ENCODE measurements around the gene OR13C5.
A peak's percentile ranks its signal among the peaks of the same experiment; 100 is the strongest.
"Not testable (repeated sequence)": the region's sequence is repeated elsewhere in the genome, so short reads cannot be mapped to it uniquely, and the experiment has no call there.

OR13C5 gene, protein sequence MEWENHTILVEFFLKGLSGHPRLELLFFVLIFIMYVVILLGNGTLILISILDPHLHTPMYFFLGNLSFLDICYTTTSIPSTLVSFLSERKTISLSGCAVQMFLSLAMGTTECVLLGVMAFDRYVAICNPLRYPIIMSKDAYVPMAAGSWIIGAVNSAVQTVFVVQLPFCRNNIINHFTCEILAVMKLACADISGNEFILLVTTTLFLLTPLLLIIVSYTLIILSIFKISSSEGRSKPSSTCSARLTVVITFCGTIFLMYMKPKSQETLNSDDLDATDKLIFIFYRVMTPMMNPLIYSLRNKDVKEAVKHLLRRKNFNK

DNA sequence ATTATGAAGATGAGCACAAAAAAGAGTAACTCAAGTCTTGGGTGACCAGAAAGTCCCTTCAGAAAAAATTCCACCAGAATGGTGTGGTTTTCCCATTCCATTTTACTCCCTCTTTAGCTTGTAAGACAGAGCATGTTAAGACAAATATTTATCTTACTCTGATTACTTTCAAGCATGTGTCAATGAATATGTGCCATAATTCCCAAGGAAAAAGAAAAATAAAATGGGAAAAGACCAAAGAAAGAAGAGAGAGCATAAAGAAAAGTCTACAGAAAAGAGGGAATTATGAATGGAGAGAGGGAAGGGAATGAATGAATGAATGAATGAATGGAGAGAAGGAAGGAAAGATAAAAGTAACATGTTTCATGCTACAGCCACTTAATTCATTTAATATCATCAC is at the start of gene OR13C5:
TSS of gene OR13C5 (minus strand) at position 101 of the 400 bp plus-strand sequence. CDS start at position 101, 0 bp downstream.
- not testable (repeated sequence) for DNase-seq (ENCODE audit: low read depth)

DNA sequence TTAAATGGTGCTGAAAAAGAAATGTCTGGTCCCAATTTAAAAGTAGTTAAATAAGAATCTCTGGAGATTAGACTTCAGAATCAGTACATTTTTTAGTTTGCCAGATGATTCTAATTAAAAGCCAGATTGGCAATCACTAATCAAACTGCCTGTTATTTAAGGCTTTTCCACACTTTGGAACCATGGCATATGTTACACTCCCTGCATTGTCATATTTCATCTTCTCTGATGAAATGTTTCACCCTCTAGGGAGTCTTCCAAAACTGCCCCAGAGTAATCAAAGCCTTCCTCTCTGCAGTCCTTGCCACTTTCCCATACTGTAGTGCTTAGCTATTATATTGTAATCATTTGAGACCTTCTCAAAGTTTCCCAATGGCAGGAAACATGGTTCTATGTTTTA is 36.2 kb upstream of the OR13C5 start:
- DNase-seq (ENCODE audit: low read depth) = no peak

DNA sequence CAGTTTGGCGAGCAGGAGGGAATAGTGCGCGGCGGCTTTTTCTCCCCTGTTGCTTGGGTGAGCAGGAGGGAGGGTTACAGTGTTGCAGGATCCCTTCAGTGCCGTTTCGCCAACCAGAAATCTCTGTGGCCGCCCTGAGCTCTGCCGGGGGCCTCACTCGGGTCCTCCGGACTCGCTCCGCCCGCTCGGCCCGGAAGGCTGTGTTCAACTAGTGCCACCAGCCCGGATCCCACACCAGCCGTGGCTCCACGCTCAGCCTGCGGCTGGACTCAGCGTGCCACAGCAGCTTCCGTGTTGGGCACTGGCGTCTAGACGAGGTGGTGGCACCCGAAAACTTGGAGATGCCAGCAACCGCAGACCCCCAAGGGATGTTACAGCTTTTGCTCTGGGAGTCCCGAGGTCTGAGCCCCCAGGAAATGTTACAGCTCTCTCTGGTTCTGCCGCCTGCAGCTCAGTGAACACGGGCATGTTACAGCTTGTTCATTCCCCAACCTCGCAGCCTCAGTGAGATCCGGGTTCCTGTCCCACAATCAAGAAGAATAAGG is 34.8 kb upstream of the OR13C5 start:
- no peak for DNase-seq (ENCODE audit: low read depth)

DNA sequence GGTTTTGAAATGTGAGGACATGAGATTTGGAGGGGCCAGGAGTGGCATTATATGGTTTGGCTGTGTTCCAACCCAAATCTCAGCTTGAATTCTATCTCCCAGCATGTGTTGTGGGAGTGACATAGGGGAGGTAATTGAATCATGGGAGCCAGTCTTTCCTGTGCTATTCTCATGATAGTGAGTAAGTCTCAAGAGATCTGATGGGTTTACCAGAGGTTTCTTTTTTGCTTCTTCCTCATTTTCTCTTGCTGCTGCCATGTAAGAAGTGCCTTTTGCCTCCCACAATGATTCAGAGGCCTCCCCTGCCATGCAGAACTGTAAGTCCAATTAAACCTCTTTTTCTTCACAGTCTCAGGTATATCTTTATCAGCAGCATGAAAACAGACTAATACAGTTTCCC is 26.8 kb upstream of the OR13C5 start:
- not testable (repeated sequence) for DNase-seq (ENCODE audit: low read depth)

DNA sequence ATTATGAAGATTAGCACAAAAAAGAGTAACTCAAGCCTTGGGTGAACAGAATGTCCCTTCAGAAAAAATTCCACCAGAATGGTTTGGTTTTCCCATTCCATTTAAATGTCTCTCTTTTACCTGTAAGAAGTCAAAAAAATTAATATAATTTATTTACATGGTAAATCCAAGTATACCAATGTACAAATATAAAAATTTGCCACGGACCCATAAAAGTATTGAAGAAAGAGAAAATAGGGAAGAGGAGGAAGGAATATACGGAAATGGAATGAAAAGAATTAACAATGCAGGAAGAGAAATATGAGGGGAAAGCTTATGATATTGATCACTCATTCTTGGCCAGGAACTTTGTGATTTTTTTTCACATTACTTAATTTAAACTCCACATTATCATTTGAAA is 18.9 kb upstream of the OR13C5 start, which contains the start of gene OR13C9:
TSS of gene OR13C9 (minus strand) at position 101 of the 400 bp plus-strand sequence. CDS start at position 101, 0 bp downstream.
- no peak for DNase-seq (ENCODE audit: low read depth)

DNA sequence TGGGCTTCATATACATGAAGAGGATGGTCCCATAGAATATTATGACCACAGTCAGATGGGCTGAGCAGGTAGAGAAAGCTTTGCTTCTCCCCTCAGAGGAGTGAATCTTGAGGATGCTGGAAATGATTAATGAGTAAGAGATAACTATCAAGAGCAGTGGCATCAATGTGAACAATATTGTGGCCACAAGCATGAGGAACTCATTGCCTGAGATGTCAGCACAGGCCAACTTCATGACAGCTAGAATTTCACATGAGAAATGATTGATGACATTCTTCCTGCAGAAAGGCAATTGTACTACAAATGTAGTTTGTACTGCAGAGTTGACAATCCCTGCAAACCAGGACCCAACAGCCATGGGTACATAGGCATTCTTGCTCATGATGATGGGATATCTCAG is 18.2 kb upstream of the OR13C5 start:
- no peak for DNase-seq (ENCODE audit: low read depth)

DNA sequence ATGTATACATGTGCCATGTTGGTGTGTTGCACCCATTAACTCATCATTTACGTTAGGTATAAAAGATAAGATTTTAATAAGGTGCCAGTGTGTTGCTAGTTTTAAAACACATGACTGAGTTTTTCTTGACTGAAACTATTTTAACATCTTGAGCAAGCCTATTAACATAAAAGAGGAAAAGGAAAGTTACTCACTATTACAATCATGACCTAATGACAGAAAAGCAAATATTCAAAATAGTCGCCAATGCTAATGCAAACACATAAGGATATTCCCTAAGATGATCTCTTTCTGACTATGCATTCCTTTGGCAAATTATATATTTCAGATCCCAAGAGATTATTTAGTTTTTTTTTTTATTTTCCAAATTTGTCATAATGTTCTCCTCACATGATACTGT is 12.0 kb upstream of the OR13C5 start:
- no peak for DNase-seq (ENCODE audit: low read depth)

DNA sequence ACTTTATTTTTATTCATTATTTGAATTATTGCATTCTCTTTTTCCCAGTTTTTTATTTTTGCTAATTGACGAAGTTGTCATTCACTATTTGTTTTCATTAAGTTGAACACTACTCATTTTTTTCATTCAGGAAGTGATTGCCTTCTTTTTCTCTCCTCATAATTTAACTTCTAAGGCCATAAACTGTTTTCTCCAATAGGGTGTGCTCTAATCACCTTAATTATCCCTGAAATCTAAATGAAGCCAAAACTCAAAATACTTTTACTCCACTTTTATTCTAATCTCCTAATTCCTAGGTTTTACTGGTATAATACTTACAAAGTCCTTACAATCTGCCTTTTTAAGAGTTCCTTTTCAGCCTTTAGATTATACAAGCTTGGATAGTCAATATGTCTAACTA is 9.1 kb upstream of the OR13C5 start:
- no peak for DNase-seq (ENCODE audit: low read depth)

DNA sequence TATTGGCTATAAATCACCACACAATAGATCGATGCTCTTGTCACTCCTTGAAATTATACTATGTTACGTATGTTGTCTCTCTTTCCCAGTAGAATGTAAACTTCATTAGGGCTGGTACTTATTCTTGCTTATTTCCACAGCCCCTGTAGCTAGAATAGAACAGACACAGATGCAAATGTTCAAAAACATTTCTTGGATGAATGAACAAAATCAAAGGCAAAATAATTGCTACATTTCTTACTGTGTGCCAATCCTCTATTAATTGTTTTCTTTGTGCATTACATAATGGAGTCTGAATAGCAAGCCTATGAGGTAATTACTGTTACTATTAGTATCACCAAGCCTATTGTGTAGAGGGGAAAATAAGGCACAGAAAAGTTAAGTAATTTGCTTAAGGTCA is 6.9 kb upstream of the OR13C5 start:
- DNase-seq (ENCODE audit: low read depth) = no peak

DNA sequence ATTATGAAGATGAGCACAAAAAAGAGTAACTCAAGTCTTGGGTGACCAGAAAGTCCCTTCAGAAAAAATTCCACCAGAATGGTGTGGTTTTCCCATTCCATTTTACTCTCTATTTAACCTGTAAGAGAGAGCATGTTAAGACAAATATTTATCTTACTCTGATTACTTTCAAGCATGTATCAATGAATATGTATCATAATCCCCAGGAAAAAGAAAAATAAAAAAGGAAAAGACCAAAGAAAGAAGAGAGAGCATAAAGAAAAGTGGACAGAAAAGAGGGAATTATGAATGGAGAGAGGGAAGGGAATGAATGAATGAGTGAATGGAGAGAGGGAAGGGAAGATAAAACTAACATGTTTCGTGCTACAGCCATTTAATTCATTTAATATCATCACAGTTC is 6.3 kb upstream of the OR13C5 start, which contains the start of gene OR13C2:
TSS of gene OR13C2 (minus strand) at position 101 of the 400 bp plus-strand sequence. CDS start at position 101, 0 bp downstream.
- DNase-seq (ENCODE audit: low read depth) = not testable (repeated sequence)

DNA sequence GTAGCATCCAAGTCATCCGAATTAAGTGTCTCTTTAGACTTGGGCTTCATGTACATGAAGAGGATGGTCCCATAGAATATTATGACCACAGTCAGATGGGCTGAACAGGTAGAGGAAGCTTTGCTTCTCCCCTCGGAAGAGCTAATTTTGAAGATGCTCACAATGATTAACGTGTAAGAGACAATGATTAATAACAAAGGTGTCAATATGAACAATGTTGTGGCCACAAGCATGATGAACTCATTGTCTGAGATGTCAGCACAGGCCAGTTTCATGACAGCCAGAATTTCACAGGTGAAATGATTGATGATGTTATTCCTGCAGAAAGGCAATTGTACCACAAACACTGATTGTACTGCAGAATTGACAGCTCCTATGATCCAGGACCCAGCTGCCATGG is 5.6 kb upstream of the OR13C5 start:
- no peak for DNase-seq (ENCODE audit: low read depth)

DNA sequence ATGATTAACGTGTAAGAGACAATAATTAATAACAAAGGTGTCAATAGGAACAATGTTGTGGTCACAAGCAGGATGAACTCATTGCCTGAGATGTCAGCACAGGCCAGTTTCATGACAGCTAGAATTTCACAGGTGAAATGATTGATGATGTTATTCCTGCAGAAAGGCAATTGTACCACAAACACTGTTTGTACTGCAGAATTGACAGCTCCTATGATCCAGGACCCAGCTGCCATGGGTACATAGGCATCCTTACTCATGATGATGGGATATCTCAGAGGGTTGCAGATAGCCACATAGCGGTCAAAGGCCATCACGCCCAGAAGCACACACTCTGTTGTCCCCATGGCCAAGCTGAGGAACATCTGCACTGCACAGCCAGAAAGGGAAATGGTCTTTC is 464 bp downstream of the OR13C5 start:
- not testable (repeated sequence) for DNase-seq (ENCODE audit: low read depth)

DNA sequence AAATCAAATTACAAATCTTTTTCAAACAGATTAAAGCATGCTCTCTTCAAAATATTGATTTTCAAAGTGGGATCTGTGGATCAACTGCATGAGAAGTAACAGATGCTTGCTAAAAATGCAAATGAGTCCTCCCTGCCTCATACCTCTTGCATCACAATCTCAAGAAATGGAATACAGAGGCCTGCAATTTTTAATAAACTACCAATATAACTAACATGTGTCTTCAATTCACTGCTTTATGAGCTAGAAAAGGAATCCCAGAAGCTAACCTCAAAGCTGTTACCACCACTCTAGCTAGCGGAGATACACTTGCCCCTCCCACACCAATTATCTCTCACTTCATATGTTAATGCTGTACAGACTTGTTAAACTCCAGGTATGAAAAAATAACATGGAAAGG is 9.6 kb downstream of the OR13C5 start:
- no peak for DNase-seq (ENCODE audit: low read depth)

DNA sequence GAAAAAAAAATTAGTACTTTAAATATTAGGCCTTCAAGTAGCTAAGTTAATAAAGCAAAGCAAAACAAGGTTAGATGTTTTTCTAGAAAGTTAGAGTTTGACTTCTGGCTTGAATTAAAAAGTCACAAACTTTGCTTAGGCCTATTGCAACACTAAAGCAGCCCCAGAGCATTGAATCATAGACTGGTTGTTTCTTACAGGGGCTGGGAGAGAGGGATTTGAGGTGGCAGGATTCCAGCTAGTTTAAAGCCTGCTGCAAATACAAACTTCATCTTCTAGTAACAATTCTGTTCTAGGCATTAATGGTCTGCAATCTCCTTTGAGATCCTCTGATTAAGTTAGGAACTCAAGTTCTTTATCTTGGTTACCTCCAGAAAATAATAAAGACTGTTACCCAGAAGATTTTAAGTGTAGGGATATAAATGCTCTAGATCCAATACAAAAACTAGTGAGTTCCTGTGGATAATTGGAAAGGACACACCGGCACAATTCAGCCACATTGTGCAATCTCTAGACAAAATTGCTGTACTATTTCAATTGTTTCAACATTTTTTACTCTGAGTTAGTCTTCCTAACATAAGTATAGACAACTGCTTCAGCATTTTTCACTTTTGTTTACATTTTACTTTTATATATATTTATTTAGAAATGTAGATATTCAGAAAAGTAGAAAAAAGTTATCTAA is 12.6 kb downstream of the OR13C5 start:
- peak; percentile 26 for DNase-seq (ENCODE audit: low read depth)

DNA sequence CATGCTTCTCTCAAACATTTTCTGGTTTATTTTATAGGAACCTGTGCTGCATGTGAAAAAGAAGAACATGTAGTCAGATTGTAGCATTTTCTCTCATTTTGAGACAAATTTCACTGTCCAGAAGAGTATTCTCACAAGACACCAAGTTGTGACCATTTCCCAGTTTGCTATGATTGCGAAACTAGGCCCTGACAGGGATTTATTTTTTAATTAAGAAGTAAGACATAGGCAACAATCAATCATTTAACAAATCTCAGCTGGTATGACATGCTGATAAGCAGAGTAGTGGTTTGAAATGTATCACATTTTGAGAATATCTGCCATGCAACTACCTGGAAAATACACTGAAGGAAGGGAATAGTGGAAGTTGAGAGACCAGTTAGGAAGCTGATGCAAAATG is 18.7 kb downstream of the OR13C5 start:
- DNase-seq (ENCODE audit: low read depth) = no peak

DNA sequence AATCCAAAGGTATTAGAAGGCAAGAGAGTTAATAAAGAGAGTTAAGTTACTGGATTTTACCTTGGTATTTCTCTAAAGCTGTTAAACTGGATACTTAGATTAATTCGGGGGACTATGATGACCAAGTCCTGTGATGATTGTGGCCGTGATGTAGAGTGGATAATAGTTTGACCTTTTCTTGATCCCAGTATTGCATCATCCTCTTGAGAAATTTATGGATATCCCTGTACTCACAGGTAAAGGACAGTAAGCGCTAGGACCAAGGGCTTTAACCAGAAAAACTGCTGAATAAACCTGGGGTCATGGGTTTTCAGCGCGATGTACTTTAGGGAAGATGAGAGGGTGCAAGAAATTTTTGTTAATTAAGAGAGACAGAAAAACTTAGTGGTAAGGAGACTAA is 21.9 kb downstream of the OR13C5 start:
- DNase-seq (ENCODE audit: low read depth) = no peak

DNA sequence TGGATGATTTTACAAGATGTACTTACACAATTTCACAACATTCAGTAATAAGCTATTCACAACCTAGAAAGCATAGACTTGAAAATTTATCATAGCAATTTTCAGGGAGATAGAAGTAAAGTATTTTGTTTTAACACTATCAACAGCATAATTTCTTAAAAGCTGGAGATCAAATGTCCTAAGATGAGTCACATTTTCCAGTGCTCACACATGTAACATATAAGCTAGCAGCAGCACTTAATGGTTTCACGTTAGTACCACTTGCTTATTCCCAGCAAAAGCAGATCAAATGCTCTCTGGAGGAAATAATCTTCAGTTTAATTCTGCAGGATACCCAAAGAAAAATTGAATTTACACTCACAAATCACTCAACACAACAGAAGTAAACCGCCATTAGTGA is 23.8 kb downstream of the OR13C5 start:
- no peak for DNase-seq (ENCODE audit: low read depth)

DNA sequence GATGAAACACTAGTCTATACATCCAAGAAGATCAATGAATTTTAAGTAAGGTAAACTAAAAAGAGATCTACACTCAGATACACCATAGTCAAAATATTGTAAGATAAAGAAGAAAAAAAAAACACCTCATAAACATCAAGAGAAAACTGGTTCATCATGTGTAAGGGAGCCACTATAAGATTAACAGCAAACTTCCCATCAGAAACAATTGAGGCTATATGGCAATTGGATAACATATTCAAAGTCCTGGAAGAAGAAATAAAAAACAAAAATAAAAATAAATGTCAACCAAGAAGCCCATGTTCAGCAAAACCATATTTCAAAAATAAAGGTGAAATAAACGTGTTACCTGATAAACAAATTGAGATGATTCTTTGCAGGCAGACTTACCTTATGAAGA is 26.6 kb downstream of the OR13C5 start:
- no peak for DNase-seq (ENCODE audit: low read depth)

DNA sequence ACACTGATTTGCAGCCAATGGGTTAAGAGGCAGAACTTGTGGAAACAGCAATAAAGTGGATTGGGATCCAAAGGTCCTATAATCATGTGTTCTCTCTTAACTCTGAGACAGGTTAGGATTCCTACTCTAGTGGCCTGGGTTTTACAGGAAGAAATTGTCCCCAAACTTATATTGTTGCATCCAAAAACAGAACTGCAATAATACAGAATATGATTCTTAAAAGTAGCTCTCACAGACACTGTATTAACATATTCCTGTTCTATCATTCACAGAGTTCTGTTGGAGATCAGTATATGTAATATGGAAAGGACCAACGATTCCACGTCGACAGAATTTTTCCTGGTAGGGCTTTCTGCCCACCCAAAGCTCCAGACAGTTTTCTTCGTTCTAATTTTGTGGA is 30.3 kb downstream of the OR13C5 start, which contains the start of gene OR13C8:
TSS of gene OR13C8 (plus strand) at position 301 of the 400 bp plus-strand sequence. CDS start at position 301, 0 bp downstream.
- no peak for DNase-seq (ENCODE audit: low read depth)

DNA sequence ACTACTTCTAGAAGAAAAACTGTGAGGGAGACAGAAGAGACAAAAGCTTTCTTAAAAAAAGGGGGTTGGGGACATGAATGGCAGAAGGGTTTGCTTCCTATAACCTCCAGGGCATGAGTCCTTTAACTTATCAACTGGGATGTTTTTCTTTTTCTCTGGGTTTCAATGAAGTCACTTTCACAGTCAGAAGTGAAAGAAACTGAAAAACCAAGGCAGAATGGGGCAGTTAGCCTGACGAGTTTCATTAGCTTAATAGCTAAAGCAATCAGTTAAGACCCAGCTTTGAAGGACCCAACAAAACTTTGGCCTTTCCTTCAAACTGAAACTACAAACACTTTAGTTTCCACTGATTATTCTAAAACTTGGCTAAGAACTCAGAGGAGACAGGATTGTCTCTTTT is 34.9 kb downstream of the OR13C5 start:
- no peak for DNase-seq (ENCODE audit: low read depth)

DNA sequence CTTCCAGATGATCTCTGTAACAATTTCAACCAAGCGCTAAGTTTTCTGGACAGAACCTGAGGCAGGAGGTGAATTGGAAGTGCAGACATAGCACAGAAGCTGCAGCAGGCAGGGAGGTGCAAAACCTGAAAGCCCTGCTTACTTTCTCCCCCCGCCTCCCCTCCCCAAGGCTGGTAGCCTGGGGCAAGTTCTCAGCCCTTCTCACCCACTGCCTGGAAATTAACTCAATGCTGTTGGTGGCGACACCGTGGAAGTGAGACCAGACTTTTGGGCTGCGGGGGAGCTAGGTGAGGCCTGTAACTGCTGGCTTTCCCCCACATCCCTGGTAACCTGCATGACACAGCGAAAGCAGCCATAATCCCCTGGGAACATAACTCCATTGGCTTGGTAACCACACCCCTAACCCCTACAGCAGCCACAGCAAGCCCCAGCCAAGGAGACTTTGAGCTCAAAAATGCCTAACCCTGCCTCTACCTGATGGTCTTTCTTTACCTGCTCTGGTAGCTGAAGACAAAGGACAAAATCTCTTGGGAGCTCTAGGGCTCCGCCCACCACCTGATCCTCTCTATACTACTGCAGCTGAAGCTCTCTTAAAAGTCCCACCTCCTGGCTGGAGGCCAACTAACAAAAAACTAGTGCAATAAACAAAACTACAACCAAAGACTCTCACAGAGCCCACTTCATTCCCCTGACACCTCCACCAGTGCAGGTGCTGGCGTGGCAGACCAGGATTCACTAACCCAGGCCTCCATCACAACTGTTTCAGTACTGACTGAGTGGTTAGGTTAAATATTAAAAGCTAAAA is 42.2 kb downstream of the OR13C5 start:
- DNase-seq (ENCODE audit: low read depth) = no peak

DNA sequence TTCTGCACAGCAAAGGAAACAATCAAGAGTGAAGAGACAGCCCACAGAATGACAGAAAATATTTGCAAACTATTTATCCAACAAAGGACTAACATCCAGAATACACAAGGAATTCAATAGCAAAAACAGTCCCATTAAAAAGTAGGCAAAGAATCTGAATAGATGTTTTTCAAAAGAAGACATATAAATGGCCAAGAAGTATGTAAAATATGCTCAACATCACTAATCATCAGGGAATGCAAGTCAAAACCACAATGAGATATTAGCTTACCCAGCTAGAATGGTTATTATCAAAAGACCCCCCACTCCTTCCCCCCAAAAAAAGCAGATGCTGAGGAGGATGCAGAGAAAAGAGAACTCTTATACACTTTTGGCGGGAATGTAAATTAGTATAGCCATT is 43.7 kb downstream of the OR13C5 start:
- no peak for DNase-seq (ENCODE audit: low read depth)
